ENCODE measurements around the gene NOLC1.

NOLC1 gene

DNA sequence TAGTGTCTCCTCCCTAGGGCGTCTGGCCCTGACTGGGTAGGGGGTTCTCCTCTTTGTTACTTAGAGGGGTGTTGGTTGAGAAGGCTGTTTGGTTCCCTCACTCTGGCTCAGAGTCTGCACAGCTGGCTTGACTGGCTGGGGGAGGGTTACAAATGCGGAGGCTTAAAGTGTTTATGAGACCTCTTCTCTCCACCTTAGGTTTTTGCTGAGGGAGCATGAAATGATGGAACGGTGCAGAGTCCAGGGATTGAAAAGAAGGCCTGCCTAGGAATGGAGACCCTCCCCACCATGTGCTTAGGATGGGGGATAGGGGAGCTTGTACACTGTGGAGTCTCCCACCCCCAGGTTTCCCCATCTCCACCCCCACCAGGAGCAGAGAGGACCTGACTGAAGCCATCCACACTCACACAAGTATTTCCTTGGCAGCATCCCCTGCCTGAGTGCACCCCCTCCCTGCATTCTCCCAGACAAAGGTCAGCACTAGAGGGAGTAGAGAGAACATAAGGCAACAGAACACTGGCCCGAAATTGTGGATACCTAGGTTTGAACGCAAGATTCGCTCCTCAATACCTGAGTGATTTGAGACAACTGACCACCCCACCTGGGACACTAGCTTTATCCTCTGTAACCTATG is 30.3 kb upstream of the NOLC1 start:
- no peak for DNase-seq (ENCODE audit: low read depth in 2 of 2)

DNA sequence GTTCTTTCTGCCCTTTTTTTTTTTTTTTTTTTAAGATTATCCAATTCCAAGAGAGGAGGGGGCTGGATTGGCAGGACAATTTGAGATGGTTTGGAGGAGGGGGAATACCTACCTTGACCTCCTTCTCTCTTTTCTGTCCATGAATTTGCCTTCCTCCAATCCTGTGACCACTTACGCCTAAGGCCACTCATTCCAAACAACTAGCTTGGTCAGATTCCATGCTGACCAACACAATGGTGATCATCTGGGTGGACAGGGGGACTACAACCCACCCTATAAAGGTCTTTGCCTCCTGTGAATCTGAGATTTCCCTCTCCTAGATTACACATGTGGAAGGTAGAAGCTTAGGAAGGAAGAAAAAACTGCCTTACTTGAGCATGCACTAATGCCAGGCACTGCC is 29.7 kb upstream of the NOLC1 start:
- no peak for DNase-seq (ENCODE audit: low read depth in 2 of 2)

DNA sequence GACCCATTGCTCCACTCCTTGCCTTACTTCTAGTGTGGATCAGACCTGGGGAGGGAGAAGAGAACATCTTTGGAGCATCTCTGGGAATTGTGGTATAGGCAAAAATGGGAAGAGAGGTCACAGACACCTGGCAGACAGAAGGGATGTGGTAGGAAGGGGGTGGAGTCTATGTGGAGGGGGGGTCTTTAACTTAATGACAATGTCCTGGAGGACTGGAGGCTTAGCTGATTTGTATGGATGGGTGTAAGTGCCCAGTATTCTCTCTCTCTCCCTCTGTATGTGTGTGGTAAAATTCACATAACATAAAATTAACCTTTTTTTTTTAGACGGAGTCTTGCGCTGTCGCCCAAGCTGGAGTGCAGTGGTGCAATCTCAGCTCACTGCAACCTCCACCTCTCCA is 29.0 kb upstream of the NOLC1 start:
- DNase-seq (ENCODE audit: low read depth in 2 of 2), result no peak

DNA sequence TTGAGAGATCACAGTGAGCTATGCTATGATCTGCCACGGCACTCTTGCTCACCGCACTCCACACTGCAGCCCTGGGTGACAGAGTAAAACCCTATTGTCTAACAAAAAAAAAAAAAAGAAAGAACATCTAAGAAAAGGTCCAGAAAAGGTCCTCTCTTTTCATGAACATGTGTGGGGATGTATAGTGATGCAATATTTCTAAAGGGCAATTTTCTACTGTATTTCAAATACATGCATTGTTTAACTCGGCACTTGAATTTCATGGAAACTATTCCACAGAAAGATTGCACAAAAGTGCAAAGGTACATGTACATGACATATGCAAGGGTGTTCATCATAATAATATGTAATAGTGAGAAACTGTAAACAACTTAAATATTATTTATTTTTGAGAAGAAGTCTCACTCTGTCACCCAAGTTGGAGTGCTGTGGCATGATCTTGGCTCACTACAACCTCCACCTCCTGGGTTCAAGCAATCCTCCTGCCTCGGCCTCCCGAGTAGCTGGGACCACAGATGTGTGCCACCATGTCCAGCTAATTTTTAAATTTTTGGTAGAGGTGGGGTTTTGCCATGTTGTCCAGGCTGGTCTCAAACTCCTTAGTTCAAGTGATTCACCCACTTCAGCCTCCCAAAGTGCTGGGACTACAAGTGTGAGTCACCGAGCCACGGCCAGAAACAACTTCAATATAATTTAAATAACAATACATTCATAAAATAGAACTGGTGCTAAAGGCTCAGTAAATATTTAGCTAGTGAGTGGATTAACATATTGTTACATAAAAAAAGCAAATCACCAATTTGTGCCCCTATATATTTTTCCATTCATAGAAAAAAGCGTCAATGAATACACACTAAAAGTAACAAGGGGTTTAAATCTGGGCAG is 20.7 kb upstream of the NOLC1 start:
- DNase-seq (ENCODE audit: low read depth in 2 of 2), result no peak

DNA sequence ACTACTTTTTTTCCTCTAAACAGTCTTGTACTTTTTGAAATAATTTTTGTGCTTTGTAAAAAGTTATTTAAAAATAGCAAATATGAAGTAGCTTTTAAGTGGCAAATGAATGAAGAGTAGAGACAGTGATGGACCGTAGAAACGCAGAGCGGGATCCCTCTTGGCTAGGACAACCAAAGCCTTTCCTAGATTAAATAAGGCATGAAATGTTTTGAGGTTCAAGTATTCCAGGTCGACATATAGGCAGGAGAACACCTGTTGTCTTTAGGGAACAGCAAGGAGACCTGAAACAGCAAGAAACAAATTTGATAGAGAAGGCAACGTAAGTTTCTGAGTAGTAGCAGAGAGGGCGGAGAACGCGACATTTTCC is 20.0 kb upstream of the NOLC1 start:
- no peak for DNase-seq (ENCODE audit: low read depth in 2 of 2)

DNA sequence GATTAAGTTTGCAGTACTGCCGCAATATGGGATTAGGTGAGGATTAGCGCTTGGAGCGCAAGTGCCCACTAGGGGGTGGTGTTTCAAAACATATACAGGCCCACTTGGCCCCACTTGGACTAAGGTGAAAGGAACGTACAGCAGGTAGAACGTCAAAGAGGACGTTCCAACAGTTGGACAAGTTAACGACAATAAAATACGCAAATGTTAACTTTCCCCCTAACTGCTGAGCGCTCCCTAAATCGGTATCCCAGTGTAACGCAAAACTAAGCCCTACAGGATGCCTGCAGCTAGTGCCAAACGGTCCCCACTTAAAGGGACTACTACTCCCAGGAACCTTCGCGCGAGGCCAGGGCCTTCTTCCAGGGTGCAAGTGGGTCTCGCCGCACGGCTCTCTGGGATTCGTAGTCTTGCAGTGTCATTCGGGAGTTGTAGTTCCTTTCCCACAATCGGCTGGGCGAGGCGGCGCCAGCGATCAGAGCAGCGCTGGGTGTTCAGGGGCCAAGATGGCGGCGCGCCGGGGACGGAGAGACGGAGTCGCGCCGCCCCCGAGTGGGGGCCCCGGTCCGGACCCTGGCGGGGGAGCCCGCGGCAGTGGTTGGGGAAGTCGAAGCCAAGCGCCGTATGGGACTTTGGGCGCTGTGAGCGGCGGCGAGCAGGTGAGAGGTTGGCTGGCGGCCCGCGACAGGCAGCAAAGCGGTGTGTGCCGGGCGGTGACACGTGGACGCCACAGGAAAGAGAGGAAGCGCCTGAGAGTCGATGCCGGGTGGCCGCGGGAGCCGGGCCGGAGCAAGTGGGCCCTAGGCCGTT is 19.4 kb upstream of the NOLC1 start, which contains the start of gene PPRC1:
TSS of gene PPRC1 (plus strand) at position 478 of the 810 bp plus-strand sequence. CDS start at position 507, 29 bp downstream.
- DNase-seq (ENCODE audit: low read depth in 2 of 2), result peak; percentile 97

DNA sequence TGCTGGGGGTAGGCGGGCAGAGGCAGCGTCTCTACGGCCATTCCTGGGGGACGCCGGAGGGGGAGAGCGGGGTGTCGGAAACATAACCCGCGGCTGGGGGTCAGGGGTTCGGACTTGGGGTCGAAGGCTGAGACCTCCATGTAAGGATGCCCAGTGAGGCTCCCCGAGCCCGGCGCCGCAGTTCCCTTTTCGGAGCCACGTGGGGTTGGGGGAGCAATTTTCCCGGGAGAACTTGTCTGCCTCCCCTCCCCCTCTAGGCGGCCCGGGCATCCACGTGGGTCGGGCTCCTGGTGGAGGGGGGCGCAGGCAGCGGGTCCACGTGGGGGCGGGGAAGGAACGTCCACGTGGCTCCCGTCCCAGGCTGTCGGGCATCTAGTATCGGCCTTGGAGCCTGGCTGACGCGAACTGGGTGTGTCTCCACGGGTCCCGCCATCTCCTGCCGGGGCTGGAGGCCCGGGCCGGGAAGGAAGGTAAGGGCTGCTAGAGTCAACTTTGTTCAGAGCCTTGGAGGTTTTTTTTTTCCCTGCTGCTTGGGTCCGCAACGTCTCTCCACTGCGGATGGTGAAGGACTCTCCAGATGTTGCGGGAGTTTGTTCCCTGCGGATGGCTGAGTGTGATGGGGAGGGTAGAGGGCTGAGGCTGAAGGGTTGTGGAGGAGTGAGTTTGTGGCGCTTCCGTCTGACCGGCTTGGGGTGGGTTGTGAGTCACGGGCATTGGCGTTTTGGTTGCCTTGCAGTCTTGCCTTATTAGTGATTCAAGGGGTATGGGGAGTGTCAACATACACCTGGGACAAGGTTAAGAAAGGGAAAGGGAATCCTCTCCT is 18.6 kb upstream of the NOLC1 start:
- no peak for DNase-seq (ENCODE audit: low read depth in 2 of 2)

DNA sequence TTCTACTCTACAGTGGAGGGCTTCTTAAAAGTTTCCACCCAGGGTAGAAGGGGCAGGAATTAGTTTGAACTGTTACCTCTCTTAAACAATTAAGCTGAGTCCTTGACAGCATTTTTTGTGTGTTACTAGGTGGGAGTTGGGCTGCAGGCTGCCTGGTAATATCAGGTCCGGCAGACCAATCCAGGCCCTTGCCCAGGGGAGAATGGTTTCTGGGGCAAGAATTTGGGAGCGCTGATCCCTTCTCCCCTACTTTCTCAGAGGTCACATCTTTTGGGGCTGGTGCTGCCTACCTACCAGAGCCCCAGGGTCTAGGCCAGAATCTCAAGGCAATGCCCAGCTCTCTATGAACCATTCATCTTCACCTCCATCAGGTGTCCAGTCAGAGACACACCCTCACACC is 17.8 kb upstream of the NOLC1 start:
- no peak for DNase-seq (ENCODE audit: low read depth in 2 of 2)

DNA sequence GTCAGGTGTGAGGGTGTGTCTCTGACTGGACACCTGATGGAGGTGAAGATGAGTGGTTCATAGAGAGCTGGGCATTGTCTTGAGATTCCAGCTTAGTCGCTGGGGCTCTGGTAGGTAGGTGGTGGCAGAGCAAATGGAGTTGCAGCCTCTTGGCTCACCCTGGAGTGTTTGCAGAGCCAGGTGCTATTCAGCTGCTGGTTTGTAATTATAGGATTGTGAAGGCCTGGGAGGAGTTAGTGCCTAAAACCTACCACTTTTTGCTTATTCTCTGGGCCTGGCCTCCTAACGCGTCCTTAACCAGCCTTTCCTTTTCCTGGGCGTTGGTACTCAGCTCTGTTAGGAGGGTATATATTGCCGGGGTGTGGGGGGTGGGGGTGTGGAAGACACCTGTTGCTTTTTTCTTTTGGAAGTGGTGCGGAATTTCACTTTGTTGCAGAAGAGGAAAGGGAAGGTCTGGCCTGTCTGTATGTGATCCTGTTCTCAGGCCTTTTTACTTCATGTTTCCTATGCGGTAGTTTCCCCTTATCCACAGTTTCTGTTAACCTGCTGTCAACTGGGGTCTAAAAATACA is 16.1 kb upstream of the NOLC1 start:
- DNase-seq (ENCODE audit: low read depth in 2 of 2), result no peak

DNA sequence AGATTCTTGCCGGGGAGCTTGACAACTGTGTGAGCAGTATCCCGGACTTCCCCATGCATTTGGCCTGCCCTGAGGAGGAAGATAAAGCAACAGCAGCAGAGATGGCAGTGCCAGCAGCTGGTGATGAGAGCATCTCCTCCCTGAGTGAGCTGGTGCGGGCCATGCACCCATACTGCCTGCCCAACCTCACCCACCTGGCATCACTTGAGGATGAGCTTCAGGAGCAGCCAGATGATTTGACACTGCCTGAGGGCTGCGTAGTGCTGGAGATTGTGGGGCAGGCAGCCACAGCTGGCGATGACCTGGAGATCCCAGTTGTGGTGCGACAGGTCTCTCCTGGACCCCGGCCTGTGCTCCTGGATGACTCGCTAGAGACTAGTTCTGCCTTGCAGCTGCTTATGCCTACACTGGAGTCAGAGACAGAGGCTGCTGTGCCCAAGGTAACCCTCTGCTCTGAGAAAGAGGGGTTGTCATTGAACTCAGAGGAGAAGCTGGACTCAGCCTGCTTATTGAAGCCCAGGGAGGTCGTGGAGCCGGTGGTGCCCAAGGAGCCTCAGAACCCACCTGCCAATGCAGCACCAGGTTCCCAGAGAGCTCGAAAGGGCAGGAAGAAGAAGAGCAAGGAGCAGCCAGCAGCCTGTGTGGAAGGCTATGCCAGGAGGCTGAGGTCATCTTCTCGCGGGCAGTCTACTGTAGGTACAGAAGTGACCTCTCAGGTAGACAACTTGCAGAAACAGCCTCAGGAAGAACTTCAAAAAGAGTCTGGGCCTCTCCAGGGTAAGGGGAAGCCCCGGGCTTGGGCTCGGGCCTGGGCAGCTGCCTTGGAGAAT is 12.7 kb upstream of the NOLC1 start:
- DNase-seq (ENCODE audit: low read depth in 2 of 2), result no peak

DNA sequence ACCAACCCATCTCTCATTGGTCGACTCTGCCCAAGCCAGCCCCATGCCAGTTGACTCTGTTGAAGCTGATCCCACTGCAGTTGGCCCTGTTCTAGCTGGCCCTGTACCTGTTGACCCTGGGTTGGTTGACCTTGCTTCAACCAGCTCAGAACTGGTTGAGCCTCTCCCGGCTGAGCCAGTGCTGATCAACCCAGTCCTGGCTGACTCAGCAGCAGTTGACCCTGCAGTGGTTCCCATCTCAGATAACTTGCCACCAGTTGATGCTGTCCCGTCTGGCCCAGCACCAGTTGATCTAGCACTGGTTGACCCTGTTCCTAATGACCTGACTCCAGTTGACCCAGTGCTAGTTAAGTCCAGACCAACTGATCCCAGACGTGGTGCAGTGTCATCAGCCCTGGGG is 12.0 kb upstream of the NOLC1 start:
- DNase-seq (ENCODE audit: low read depth in 2 of 2), result no peak

DNA sequence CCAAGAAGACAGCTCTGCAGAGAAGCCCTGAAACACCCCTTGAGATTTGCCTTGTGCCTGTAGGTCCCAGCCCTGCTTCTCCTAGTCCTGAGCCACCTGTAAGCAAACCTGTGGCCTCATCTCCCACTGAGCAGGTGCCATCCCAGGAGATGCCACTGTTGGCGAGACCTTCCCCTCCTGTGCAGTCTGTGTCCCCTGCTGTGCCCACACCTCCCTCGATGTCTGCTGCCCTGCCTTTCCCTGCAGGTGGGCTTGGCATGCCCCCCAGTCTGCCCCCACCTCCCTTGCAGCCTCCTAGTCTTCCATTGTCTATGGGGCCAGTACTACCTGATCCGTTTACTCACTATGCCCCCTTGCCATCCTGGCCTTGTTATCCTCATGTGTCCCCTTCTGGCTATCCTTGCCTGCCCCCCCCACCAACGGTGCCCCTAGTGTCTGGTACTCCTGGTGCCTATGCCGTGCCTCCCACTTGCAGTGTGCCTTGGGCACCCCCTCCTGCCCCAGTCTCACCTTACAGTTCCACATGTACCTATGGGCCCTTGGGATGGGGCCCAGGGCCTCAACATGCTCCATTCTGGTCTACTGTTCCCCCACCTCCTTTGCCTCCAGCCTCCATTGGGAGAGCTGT is 11.2 kb upstream of the NOLC1 start:
- no peak for DNase-seq (ENCODE audit: low read depth in 2 of 2)

DNA sequence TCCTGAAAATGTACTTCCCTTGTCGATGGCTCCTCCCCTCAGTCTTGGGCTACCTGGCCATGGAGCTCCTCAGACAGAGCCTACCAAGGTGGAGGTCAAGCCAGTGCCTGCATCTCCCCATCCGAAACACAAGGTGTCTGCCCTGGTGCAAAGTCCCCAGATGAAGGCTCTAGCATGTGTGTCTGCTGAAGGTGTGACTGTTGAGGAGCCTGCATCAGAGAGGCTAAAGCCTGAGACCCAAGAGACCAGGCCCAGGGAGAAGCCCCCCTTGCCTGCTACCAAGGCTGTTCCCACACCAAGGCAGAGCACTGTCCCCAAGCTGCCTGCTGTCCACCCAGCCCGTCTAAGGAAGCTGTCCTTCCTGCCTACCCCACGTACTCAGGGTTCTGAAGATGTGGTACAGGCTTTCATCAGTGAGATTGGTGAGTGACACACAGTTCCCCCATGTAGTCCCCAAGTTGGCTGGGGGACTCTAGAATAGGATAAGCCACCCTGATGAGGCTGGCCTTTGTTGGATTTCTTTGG is 10.5 kb upstream of the NOLC1 start:
- no peak for DNase-seq (ENCODE audit: low read depth in 2 of 2)

DNA sequence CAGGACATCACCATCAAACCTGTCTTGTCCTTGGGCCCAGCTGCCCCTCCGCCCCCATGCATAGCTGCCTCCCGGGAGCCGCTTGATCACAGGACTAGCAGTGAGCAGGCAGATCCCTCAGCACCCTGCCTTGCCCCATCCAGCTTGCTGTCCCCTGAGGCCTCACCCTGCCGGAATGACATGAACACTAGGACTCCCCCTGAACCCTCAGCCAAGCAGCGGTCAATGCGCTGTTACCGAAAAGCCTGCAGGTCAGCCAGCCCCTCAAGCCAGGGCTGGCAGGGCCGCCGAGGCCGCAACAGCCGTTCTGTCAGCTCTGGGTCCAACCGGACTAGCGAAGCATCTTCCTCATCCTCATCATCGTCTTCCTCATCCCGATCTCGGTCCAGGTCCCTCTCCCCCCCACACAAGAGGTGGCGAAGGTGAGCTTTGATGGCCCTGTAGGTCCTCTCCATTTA is 5.2 kb upstream of the NOLC1 start:
- no peak for DNase-seq (ENCODE audit: low read depth in 2 of 2)

DNA sequence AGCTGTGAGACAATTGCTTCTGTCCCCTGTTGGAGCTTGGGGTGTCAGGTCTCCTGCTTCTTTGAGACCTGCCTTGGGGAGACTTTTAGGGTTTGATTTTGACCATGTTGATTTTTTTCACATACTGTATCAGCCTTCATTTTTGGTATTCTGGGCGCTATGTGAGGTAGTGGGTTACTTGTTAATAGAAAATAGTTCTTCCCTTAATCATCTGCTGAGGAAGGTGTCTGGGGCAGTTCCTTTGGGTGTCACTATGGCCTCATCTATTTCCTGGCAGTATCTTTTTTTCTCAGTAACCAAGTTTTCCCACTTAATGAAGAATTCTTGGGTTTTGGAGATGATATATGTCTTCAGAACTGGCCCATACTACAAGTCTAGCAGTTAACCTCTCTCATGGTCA is 4.6 kb upstream of the NOLC1 start:
- DNase-seq (ENCODE audit: low read depth in 2 of 2), result no peak

DNA sequence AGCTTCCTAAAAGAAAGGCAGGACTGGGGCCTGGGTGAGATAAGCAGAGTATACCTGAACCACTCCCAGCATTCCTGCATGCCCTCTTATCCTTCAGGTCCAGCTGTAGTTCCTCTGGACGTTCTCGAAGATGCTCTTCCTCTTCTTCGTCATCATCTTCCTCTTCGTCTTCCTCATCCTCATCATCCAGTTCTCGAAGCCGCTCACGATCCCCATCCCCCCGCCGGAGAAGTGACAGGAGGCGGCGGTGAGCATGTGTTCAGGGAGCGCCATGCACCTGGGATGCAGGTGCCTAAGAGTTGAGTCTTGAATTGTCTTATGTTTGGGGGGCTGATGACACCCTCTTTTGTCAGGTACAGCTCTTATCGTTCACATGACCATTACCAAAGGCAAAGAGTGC is 3.9 kb upstream of the NOLC1 start:
- no peak for DNase-seq (ENCODE audit: low read depth in 2 of 2)

DNA sequence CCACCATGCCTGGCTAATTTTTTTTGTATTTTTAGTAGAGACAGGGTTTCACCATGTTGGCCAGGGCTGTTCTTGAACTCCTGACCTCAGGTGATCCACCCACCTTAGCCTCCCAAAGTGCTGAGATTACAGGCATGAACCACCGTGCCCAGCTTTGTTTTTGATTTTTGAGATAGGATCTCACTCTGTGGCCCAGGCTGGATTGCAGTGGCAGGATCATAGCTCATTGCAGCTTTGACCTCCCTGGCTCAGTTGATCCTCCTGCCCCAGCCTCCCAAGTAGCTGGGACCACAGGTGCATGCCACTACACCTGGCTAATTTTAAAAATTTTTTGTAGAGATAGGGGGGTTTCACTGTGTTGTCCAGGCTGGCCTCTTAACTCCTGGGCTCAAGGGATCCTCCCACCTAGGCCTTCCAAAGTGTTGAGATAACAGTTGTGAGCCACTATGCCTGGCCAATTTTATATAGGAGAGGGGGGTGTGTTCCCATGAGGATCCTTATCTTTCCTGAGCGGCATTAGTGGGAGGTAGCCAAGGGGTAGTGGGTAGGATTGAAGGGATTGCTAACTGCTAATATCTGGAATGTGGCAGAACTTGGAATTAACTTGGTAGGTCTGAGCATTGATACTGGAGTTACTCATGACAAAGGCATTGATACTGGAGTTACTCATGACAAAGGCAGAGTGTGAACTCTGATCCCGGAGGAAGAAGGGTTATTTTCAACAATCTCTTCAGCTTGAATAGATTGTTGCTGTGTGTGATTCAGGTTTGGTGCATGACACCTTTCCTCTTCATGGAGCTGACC is 1.0 kb upstream of the NOLC1 start:
- peak in 1 of 2 experiments; percentile 21 for DNase-seq (ENCODE audit: low read depth in 2 of 2)

DNA sequence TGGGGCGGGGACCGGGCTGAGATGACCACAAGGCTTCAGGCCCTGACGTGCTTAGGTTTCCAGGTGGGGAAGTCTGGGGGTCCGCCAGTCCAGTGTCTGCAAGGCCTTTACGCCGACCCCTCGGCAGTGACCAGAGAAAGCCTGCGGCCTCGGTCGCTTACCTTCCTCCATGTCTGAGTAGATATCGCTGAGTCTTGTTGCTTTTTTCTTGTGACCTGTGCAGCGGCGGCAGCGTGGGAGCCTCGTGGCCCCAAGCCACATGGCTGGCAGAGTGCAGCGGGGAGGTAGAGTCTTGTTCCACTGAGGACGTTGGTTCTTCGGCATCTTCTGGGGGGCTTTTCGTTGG is 329 bp downstream of the NOLC1 start:
- DNase-seq (ENCODE audit: low read depth in 2 of 2), result no peak

DNA sequence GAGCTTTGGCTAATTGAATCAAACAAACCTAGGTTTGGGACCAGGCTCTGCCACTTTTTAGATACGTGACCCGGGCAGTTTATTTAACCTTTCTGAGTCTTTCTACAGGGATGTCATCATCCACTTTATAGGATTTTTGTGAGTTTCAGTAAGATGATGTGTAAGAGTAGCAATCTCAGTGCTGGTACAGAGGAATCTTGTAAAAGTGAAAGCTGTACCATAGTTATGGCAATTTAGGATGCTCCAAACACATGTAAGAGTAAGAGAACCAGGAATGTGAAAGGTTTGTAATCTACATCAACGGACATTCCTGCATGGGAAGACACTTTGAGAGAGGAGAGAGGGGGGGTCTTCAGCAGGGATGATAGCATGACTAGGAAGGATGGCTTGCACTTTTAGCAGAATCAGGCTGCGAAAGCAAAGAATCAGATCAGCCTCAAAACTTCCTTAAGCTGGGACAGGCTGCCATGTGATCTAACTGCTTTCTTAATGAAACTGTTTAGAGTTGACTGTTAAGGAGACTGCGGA is 968 bp downstream of the NOLC1 start:
- no peak for DNase-seq (ENCODE audit: low read depth in 2 of 2)

Measured in fibroblast of skin of left biceps (primary cell).